ENCODE results near the gene DDIT4. TPM values are rescaled to one million over a fixed set of nuclear protein-coding genes. Genes with fewer than 3 reads are reported as not detected.
A peak's percentile ranks its signal among the peaks of the same experiment; 100 is the strongest.

Gene DDIT4
- total RNA-seq, 1 donor from 2014 or later: 68.6 TPM

DNA sequence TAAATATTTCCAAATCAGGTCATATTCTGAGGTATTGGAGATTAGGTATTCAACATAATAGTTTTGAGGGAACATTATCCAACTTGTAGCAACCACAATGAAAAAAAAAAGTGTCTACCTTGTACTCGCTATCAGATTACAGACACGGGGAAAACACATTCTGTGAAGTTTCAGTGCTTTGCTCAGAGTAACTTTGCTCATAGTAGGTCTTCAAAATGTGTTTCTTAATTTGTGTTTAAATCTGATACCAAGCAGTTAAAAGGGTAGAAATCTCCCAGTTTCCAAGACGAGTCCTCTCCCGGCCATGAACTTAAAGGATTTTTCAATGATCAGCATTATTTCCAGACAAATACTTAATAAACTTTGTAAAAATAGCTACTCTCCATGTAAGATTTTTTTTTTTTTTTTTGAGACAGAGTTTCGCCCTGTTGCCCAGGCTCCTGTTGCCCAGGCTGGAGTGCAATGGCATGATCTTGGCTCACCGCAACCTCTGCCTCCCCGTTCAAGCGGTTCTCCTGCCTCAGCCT, 39.2 kb downstream of the DDIT4 start:
- Mint-ChIP-seq H3K36me3 (ENCODE audit: low read depth) (no peaks in the 10 kb centered on the region), H3K4me3 (no peak overlapping the region), H3K4me1 (peaks cover 24% of the 10 kb centered on the region), H3K27me3 (ENCODE audit: low read depth) (no peaks in the 10 kb centered on the region), H3K9me3 (no peaks in the 10 kb centered on the region), H3K27ac (ENCODE audit: unreplicated experiment) (no peak overlapping the region)
- DNase-seq (ENCODE audit: low read depth, low spot score): no peak
- TF ChIP-seq, protein P1, sequence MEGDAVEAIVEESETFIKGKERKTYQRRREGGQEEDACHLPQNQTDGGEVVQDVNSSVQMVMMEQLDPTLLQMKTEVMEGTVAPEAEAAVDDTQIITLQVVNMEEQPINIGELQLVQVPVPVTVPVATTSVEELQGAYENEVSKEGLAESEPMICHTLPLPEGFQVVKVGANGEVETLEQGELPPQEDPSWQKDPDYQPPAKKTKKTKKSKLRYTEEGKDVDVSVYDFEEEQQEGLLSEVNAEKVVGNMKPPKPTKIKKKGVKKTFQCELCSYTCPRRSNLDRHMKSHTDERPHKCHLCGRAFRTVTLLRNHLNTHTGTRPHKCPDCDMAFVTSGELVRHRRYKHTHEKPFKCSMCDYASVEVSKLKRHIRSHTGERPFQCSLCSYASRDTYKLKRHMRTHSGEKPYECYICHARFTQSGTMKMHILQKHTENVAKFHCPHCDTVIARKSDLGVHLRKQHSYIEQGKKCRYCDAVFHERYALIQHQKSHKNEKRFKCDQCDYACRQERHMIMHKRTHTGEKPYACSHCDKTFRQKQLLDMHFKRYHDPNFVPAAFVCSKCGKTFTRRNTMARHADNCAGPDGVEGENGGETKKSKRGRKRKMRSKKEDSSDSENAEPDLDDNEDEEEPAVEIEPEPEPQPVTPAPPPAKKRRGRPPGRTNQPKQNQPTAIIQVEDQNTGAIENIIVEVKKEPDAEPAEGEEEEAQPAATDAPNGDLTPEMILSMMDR (conservative IDR thresholded peaks at IDR 0.05): no peak

DNA sequence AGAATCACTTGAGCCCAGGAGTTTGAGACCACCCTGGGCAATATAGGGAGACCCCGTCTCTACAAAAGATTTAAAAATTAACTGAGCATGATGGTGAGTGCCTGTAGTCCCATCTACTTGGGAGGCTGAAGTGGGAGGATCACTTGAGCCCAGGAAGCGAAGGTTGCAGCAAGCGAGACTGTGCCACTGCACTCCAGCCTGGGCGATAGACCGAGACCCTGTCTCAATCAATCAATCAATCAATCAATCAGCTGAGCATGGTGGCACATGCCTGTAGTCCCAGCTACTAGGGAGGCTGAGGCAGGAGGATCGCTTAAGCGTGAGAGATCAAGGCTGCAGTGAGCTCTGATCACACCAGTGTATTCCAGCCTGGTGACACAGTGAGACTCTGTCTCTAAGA, 40.5 kb downstream of the DDIT4 start:
- TF ChIP-seq, protein P1 (conservative IDR thresholded peaks at IDR 0.05): no peak
- no peaks in the 10 kb centered on the region for H3K27me3 Mint-ChIP-seq (ENCODE audit: low read depth)
- H3K27ac Mint-ChIP-seq (ENCODE audit: unreplicated experiment): no peak overlapping the region
- no peak for DNase-seq (ENCODE audit: low read depth, low spot score)
- peaks cover 30% of the 10 kb centered on the region for H3K4me1 Mint-ChIP-seq
- no peaks in the 10 kb centered on the region for H3K36me3 Mint-ChIP-seq (ENCODE audit: low read depth)
- no peaks in the 10 kb centered on the region for H3K9me3 Mint-ChIP-seq
- H3K4me3 Mint-ChIP-seq: no peak overlapping the region

DNA sequence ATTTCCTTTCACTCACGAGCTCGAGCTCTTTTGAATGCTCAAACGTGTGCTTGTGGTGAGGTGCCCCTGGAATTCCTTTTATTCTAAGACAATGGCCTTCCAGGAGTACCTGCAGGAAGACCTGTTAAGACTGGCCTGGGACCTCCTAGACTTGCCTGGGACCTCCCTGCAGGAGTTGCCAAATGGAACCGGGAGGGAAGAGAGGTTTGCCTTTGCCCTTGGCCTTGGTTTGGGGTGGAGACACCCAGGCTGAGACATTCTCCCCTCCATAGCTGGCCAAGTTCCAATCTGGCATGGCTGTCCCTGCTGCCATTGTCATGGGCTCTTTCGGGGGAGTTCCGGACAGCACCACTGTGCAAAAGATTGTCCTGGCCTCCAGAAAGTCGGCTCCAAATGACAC, 41.3 kb downstream of the DDIT4 start:
- no peak overlapping the region for H3K4me3 Mint-ChIP-seq
- H3K4me1 Mint-ChIP-seq: peaks cover 28% of the 10 kb centered on the region
- no peak for DNase-seq (ENCODE audit: low read depth, low spot score)
- H3K27ac Mint-ChIP-seq (ENCODE audit: unreplicated experiment): no peak overlapping the region
- no peaks in the 10 kb centered on the region for H3K9me3 Mint-ChIP-seq
- no peaks in the 10 kb centered on the region for H3K27me3 Mint-ChIP-seq (ENCODE audit: low read depth)
- no peaks in the 10 kb centered on the region for H3K36me3 Mint-ChIP-seq (ENCODE audit: low read depth)
- TF ChIP-seq, protein P1 (conservative IDR thresholded peaks at IDR 0.05): no peak

DNA sequence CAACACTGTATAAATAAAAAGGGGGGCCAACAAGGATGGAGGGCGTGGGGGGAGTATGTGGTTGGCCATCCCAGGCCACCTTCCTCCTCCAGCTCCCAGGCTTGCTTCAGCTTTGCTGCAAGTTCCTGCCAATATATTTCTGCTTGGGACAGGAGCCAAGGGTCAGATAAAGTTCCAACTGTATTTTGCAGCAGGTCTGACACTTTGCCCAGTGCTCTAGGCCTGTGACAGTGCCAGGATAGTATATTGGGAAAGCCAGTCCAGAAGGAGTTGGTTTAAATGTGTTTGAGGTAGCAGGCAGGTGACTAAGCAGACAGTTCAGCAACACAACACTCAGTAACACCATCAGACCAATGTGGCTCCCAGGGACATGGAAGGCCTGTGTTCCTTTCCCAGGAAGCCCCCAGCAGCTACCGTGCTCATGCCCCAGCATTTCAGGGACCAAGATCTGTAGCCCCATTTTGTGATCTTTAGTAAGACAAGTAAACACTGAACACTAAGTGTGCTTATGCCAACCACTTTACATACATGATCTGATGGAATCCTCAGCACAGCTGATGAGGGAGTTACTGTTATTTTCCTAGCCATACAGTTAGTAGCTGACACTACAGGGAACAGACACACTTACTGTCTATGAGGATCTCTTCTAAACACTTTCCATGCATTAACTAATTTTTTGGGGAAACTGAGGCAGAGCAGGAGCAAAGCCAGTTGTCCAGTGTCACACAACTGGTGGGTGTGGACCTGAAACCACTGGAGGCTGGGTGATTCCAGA, 42.1 kb downstream of the DDIT4 start:
- peaks cover 35% of the 10 kb centered on the region for H3K4me1 Mint-ChIP-seq
- H3K27me3 Mint-ChIP-seq (ENCODE audit: low read depth): no peaks in the 10 kb centered on the region
- H3K27ac Mint-ChIP-seq (ENCODE audit: unreplicated experiment): no peak overlapping the region
- peak overlapping the region; percentile 8 for H3K4me3 Mint-ChIP-seq
- no peak for DNase-seq (ENCODE audit: low read depth, low spot score)
- TF ChIP-seq, protein P1 (conservative IDR thresholded peaks at IDR 0.05): no peak
- no peaks in the 10 kb centered on the region for H3K36me3 Mint-ChIP-seq (ENCODE audit: low read depth)
- H3K9me3 Mint-ChIP-seq: no peaks in the 10 kb centered on the region

DNA sequence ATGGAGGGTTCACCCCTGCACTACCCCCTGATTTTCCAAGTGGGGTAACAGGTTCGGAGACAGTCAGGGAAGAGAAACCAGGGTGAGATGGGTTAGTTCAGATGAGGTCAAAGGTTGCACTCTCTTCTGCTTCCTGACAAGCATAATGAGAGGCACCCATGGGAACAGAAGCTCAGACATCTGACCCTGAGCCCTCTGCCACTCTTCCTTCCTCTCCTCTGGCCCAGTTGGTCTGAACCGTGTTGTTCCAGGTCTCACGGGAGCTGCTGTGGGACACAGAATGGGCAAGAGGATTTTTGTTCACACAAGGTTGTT, 42.6 kb downstream of the DDIT4 start:
- Mint-ChIP-seq H3K4me3 (peak overlapping the region; percentile 8), H3K36me3 (ENCODE audit: low read depth) (no peaks in the 10 kb centered on the region), H3K27me3 (ENCODE audit: low read depth) (no peaks in the 10 kb centered on the region), H3K4me1 (peaks cover 37% of the 10 kb centered on the region), H3K27ac (ENCODE audit: unreplicated experiment) (no peak overlapping the region), H3K9me3 (no peaks in the 10 kb centered on the region)
- TF ChIP-seq, protein P1 (conservative IDR thresholded peaks at IDR 0.05): no peak
- DNase-seq (ENCODE audit: low read depth, low spot score): no peak

Measured in neural crest cell (in vitro differentiated cells).